ENCODE measurements around the gene CCL13.

Gene CCL13

DNA sequence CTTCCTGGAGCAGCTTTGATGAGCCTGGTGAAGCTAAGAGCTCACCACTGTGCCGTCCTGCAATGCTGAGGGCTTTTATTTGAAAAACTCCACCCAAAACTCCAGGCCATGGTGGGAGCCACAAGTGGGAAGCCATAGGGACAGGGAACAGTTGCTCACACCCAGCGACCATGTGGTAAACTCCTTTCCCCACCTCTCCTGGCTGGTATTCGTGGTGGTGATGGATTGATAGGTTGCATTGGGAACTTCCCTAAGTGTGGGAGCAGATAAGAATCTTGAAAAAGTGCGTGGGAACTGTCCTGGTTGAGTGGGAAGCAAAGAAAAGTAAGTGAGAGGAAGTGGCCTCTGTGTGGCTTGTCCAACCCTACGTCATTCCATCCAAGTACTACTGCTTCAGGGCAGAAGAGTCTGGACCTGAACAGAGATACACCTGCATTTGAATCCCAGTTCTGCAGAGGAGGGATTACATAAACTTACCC, 6.9 kb downstream of the CCL13 start, which contains the start of gene CCL1:
CCL1 (minus strand) TSS at position 51 of the 479 bp plus-strand sequence. CDS start 72 bp downstream, outside the sequence.
- no peak for DNase-seq (ENCODE audit: low read depth in 2 of 2)

DNA sequence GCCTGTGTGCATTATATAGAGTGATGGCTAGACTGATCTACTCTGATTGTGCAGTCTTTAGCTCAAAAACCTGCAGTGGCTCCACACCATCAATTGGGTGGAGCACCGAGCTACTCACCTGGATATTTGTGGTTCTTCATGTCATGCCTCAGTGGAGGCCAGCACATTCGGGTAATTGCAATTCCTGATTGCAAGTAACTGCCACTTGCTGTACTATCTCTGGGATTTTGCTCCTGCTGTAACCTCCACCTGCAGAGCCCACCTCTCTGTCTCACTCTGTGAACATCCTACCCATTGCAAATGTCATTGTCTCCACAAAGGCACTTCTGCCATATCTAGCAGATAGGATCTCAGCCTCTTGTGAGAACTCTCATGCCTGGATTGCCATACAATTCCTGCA, 8.5 kb downstream of the CCL13 start:
- no peak for DNase-seq (ENCODE audit: low read depth in 2 of 2)

DNA sequence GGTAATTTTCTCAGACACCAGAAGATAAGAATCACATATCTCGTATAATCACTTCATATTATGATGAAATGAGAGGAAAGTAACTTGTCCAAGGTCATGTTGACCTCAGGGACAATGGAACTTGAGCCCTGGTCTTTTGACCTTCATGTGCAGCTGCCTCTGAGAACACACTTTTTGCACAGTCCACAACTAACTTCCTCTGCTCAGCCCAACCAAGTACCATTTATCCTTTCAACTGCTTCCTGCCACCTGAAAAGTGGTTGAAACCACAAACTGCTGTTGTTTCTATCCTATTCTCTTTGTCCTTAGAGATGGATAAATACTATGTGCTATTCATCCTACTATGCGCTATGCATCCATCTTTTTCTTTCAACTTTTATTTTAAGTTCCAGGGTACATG, 9.1 kb downstream of the CCL13 start:
- DNase-seq (ENCODE audit: low read depth in 2 of 2), result no peak

DNA sequence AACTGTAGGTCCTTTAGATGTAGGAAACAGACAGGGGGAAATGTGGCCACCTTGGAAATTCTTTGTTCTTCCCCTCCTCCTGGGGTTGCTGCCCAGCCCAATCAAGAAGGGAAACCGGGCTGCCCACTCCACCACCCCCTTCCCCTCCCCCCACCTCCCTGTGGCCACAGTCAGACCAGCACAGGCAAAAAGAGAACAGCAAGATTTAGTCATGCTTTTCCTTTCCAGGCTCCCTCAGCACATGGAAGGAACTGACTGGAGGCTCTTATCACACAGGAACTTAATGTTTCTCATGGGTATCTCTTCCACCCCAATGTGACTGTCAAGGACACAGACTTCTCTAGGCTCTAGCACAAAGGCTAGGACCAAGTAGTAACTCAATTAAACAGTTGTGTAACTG, 9.7 kb downstream of the CCL13 start:
- DNase-seq (ENCODE audit: low read depth in 2 of 2), result no peak

DNA sequence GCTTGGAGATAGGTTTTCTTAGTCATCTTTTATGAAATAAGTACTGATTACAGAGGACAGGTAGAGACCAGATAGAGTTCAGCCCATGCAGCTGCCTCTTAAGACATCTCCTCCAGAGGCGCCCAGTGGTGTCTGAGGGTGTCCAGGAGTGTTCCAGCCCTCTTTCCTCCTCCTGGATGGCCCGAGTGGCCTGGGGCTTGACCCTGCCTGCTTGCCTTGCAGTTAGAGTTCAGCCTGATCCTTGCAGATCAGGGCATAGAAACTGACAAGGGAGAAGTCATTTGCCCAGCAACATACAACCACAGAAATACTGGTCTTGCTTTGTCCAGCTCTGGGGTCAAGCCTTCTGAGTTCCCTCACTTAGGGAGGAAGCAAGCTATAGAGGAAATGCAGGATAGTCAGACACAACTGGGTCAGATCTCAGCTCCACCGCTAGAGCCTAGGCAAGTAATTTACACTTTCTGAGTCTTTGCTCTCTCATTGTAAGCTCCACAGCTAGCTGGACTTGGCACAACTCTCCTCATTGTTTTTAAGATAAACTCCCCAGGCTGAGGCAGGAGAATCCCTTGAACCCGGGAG, 10.3 kb downstream of the CCL13 start:
- no peak for DNase-seq (ENCODE audit: low read depth in 2 of 2)

DNA sequence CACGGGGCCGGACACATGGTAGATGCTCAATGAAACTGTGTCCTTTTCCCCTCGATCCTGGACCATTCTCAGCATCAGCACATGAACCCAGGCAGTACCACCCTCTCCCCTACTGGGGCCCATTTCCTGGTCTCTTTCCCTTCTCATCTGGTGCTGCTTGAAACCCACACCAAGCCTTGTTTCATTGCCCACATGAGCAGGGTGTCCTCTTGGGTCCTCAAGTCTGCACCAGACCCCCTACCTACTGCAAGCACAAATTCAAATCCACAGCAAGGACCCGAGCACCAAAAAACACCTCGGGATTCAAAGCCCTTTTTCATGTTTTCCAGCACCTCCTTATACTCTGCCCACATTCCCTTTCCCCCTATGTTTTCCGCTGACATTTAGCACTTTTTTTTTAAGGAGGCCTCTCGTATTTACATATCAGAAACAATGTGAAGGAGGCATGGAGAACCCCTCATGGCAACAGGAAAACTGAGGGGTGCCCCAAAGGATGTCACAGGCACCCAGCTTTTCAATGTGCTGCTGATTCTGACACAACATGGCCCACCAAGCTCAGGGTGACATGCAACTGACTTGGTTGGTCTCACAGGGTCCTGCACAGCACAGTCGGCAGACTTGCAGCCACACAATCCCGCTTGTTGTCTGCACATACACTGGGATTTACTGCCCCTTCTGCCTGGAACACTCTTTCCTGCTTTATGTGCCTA, 11.4 kb downstream of the CCL13 start:
- DNase-seq (ENCODE audit: low read depth in 2 of 2), result no peak

DNA sequence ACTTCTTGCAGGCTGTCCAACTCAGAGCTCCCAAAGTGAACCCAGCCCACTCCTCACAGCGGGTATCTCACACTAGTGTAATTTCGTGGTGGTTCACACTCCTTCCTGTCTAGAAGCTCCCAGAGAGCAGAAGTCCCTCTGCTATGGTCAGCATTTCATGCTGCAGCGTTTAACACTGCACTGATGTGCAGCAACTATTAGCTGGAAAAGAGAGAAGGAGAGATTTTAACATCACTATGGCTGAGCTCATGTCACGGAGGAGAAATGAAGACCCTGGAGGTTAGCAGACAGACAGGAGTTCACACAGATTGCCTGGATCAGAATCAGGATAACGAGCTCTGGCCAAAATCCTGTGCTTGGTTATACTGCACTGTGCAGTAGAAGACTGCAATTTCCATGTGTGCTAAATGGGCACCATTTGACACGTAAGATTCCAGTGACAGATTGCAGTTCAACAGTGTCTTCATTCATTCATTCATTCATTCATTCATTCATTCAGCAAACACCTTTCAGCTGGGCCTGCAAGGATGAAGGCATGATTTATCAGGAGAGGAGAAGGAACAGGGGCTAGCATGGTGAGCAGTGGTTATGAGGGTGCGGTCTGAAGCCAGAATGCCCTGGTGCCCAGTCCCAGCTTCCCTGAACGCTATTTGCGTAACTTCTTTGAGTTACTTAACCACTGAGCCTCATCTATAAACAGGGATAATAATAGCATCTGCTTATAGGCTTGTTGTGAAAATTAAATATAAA, 12.1 kb downstream of the CCL13 start:
- no peak for DNase-seq (ENCODE audit: low read depth in 2 of 2)

DNA sequence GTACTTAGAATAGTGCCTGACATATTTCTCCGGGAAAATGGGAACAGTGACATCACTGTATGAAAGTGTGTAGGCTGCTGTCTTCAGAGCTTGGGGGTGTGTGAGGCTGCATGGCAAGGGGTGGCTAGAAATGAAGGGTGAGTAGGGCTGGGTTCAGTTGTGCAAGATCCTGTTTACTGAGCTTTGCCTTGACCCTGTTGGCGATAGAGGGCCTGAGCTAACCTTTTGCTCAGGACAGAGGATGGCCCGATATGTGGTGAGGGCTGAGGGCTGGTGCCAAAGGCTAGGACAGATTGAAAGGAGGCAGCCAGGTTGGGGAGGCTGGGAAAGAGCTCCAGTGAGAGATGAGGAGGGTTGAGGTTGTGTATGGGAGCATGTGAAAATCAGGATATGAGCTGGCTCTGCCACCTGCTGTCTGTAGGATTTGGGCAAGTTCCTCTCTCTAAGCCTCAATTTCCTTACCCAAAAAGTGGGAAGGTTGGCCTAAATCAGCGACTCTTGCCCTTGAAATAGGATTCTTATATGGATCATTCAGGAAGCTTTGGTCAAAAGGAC, 12.7 kb downstream of the CCL13 start:
- no peak for DNase-seq (ENCODE audit: low read depth in 2 of 2)

DNA sequence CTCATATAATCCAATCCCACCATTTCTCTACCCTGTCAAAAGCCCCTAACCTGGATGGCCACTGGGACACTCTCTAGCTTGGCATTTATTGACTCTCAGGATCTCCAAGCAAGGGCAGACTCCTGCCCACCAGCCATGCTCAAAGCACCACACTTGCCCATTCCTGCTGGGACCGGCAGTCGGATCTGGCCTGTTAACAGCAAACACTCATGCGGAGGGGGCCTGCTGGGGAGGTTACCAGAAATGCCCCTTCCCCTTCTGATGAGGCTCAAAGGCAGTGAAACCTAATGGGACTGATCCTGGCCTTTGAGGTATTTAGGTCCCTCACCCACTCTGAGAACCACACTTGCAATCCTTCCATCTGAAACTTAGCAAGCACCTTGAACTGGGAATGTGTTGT, 13.3 kb downstream of the CCL13 start:
- DNase-seq (ENCODE audit: low read depth in 2 of 2), result no peak

DNA sequence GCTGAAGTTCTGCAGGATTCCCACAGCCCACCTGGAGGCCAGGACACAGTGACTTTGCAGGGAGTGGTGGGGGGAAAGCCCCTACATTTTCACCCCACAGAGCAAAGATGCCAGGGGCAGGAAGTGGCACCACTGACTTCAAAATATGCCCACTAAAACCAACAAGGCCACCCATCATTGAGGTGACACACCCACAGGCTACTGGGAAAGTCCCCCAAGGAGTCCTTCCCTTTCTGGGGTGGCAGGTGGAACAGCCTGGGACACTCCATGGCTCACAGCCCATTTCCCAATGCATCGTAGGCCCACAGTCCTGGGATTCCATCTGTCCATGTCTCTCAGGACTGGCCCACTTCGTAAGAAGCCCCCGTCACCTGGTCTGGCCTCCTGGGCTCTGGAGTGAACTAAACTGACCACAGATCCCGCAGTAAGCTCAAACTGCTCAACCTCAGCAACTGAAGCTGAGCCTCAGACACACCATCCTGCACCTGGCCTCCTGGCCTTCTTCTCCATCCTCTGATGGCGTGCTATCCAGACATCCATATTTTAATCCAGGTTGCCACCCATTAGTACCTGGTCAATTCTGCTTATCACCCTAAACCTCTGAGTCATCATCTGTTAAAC, 14.2 kb downstream of the CCL13 start:
- DNase-seq (ENCODE audit: low read depth in 2 of 2), result no peak

DNA sequence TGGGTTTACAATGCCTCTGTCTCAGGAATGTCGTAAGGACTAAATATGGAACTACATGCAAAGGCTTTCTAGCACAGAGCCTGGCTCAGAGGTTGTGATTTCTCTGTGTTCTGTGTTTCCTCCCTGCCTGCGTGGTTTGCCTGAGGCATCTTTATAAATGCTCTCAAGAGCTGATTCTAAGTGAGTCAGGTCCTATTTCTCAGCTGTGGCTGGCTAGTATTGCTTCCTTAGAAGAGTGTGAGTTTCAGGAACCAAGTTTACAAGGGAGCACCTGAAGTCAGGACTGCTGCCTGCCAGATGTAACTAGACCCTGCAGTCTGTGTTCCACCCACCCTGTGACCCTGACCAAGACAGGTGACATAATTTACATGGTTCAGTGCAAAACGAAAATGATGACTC, 14.7 kb downstream of the CCL13 start:
- DNase-seq (ENCODE audit: low read depth in 2 of 2), result no peak

DNA sequence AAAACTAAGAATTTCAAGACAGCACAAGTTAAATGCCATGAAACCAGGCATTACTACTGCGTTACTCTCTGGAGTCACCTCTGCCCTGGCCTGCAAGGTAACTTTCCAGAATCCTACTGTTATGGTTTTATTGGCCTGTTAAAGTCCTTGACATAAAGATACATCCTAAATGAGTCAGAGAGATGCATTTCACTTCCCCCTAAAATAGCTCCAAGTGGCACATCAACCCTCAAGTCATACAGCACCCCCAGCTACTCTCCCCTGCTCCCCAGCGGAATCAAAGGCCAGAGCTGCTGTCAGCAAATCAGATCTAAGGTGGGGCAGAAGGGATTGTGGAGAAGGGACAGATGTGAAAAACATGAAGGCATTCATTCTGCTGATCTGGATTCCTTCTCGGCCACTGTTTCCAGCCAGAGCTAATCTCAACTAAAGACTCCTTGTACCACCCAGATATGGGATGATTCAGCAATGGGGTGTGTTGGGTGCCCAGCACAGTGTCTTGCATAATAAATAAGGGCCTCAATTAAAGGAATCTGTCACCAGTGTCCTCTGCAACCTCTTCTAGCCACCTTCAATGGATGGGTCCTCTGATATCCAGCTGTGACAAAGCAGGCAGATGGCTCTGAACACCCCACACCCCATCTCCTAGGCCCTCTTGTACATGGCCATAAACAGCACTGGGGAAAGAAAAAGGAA, 15.3 kb downstream of the CCL13 start:
- DNase-seq (ENCODE audit: low read depth in 2 of 2), result no peak

DNA sequence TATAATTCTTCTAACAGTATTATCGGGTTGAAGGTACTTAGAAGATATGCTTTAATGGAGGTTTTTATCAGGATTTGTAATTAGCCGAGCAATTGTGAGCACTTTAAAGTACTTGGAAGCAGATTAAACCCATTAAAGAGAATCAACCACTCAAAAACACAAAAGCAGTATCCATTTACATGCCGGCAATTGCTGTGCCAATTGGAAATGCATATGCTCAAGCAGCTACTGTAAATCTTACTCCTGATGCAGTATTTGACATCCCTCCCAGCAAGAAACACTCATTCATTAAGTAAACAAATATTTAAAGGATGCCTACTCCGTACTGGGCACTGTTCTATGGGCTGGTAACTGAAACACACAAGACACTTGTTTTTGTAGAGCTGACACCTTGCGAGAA, 18.2 kb downstream of the CCL13 start:
- no peak for DNase-seq (ENCODE audit: low read depth in 2 of 2)

DNA sequence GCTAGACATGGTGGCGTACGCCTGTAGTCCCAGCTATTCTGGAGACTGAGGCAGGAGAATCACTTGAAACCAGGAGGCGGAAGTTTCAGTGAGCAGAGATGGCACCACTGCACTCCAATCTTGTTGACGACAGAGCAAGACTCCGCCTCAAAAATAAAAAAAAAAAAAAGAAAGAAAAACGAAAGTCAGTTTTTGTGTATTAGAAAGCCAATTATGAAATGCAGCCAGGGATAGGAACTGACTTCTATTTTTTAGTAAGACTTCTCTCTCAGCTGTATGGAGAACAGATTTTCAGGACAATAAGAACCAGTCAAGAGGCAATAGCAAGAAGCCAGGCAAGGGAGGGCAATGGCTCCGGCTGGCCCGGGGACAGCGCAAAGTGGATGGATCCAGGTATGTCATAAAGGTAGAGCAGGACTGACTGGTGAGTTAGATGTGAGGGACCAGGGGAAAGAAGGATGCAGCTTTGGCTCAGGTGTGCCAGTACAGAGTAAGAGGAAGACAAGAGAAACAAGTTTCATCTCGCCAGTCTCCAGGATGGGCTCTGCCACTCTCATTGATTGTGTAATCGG, 19.2 kb downstream of the CCL13 start:
- no peak for DNase-seq (ENCODE audit: low read depth in 2 of 2)

DNA sequence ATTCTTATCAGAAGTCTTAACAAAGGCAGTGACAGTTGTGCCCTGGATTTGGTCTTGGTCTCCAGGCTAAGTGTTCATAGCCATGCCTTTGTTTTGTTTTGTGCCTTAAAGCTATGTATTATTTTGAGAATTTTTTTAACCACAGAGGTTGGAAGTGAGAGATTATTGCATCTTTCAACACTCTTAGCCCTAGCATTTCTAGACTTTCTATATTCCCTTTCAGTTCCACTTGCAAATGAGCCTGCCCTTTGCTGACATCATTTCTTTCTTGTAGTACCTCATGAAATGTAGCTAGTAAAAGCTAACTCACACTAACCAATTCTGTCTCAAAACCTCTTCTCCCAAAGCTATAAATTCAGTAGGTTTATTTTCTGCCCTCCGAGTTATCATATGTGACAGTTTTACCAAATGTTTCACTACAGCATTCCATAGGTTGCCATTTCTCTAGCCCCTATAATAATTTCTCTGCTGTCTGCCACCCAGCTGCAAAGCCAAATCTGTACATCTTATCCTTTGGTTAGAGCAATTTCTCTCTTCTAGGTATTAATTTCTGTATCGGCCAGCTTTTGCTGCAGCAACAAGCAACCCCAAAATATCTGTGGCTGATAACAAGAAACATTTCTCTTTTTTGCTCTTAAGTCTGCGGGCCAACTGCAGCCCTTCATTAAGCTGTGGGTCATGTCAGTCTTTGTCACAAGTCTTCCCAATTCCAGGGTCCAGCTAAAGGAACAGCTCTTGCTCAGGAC, 21.0 kb downstream of the CCL13 start:
- no peak for DNase-seq (ENCODE audit: low read depth in 2 of 2)

DNA sequence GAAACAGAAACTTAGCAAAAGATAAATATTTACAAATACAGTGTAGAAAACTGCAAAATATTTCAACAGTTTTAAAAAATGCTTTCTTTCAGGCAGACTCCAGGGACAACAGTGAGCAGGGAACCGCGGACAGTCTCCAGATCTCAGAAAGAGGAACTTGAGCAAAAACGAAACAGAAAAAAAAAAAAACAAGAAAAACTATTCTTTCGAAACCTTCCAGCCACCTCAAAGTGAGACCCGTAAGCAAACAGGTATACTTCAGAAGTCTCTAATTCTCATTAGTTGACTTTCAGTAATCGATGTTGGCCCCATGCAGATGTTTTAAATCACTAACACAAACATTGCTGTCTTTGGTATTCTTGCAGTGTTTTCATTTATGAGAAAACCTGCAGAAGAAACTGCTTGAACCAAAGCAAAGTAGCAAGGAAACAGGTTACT, 22.4 kb downstream of the CCL13 start:
- DNase-seq (ENCODE audit: low read depth in 2 of 2), result no peak

DNA sequence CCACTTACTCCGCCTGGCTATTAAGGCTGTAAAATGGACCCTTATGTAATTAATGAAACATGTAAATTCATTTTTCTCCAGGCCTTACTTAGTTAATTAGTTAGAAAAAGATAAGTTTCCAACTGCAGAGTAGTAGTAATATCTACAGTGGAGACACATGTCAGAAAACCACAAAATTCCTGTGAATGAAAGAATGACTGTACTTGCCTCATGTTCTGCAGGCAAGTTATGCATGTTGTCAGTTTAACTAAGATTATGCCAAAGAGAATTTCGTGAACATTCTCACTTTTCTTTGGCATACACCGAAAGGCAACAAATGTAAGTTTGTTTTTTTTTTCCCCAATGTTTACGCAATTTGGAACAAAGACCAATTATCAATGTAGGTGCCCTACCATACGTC, 23.6 kb downstream of the CCL13 start:
- no peak for DNase-seq (ENCODE audit: low read depth in 2 of 2)

DNA sequence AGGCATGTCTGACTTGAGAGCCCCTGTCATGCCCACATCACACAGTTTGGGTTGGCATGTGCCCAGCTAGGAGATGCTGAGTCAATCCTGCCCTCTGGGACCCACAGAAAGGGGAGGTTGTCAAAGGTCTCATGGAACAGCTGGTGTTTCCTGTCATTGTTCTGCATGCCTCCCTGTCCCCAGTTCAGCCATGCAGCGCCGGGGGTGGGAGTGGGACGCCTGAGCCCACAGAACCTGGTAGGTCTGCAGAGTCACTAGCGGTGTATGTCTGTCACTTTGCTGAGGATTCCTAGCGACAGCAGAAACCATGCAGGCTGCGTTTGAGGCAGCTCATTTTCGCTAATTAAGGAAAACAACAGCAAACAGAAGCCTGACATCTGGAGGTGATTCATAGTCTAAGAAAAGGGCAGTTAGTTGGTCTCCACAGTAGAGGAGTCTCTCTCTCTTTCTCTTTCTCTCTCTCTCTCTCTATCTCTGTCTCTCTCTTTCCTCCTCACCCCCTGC, 26.4 kb downstream of the CCL13 start:
- no peak for DNase-seq (ENCODE audit: low read depth in 2 of 2)

DNA sequence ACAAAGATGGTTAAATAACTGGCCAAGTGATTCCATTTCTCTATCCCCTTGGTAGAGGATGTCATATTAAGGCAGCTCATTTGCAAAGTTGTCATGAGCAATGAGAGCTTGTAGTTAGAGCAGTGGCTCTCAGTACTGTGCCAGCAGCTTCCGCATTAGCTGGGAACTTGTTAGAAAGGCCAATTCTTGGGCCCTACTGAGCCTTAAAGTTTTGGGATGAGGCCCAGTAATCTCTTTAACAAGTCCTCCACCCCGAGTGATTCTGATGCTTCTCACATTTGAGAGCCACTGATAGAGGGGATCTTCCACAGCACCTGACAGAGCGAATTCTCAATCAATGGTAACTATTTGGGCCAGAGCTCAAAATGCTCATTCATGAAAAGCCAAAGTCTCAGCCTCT, 26.9 kb downstream of the CCL13 start:
- DNase-seq (ENCODE audit: low read depth in 2 of 2), result no peak

DNA sequence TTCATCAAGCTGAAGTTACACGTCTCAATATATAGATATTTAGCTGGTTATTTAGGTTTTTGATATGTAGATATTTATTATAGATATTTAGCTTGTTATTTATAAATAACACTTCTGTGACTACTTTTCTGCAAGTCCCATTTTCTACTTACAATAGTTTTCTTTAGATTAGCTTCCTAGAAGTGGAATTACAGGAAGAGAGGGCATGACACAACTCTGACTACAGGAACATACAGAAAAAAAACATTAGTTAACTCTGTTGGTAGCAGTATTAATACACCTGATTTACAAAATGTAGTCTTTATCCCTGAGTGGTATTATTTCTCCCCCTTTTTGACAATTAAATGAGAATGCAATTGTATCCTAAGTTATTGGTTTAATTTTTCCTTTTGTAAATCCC, 28.0 kb downstream of the CCL13 start:
- DNase-seq (ENCODE audit: low read depth in 2 of 2), result no peak

Data from stimulated activated CD8-positive, alpha-beta memory T cell treated with anti-CD3 and anti-CD28 coated beads, Interleukin-7, amount 100 ng/mL, for 1 hour (primary cell).